ENCODE results near the gene TENM3. TPM values are rescaled to one million over a fixed set of nuclear protein-coding genes. Genes with fewer than 3 reads are reported as not detected.
A peak's percentile ranks its signal among the peaks of the same experiment; 100 is the strongest.

TENM3 gene
- total RNA-seq, 1 experiment from 2014 or later = 71.0 TPM

DNA sequence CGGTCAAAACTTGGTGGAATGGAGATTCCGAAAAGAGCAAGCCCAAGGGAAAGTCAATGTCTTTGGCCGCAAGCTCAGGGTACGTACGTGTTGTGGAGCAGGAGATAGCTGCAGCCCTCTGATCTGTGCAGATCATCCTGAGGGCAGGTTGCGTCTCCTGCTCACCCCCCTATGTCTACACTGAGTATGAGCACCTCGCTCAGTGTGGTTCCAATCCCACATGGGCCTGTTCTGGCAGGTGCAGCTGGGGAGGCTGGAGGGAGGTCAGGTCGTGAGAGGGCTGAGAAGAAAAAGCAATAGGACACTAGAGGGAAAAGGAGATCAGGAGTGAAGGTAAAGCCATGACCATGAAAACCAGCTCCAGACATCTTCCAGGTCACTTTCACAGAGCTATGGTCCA is 531.9 kb downstream of the TENM3 start (continued):
- TF ChIP-seq, protein P1, sequence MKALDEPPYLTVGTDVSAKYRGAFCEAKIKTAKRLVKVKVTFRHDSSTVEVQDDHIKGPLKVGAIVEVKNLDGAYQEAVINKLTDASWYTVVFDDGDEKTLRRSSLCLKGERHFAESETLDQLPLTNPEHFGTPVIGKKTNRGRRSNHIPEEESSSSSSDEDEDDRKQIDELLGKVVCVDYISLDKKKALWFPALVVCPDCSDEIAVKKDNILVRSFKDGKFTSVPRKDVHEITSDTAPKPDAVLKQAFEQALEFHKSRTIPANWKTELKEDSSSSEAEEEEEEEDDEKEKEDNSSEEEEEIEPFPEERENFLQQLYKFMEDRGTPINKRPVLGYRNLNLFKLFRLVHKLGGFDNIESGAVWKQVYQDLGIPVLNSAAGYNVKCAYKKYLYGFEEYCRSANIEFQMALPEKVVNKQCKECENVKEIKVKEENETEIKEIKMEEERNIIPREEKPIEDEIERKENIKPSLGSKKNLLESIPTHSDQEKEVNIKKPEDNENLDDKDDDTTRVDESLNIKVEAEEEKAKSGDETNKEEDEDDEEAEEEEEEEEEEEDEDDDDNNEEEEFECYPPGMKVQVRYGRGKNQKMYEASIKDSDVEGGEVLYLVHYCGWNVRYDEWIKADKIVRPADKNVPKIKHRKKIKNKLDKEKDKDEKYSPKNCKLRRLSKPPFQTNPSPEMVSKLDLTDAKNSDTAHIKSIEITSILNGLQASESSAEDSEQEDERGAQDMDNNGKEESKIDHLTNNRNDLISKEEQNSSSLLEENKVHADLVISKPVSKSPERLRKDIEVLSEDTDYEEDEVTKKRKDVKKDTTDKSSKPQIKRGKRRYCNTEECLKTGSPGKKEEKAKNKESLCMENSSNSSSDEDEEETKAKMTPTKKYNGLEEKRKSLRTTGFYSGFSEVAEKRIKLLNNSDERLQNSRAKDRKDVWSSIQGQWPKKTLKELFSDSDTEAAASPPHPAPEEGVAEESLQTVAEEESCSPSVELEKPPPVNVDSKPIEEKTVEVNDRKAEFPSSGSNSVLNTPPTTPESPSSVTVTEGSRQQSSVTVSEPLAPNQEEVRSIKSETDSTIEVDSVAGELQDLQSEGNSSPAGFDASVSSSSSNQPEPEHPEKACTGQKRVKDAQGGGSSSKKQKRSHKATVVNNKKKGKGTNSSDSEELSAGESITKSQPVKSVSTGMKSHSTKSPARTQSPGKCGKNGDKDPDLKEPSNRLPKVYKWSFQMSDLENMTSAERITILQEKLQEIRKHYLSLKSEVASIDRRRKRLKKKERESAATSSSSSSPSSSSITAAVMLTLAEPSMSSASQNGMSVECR (CRISPR knock-in tag; IDR thresholded peaks at IDR 0.05; ENCODE audit: borderline replicate concordance) = no peak
- TF ChIP-seq SOX15 (CRISPR knock-in tag; IDR thresholded peaks at IDR 0.05) = no peak
- TF ChIP-seq, protein P2, sequence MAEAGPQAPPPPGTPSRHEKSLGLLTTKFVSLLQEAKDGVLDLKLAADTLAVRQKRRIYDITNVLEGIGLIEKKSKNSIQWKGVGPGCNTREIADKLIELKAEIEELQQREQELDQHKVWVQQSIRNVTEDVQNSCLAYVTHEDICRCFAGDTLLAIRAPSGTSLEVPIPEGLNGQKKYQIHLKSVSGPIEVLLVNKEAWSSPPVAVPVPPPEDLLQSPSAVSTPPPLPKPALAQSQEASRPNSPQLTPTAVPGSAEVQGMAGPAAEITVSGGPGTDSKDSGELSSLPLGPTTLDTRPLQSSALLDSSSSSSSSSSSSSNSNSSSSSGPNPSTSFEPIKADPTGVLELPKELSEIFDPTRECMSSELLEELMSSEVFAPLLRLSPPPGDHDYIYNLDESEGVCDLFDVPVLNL (CRISPR knock-in tag; IDR thresholded peaks at IDR 0.05; ENCODE audit: borderline replicate concordance, low read depth) = no peak
- TF ChIP-seq, protein P3, sequence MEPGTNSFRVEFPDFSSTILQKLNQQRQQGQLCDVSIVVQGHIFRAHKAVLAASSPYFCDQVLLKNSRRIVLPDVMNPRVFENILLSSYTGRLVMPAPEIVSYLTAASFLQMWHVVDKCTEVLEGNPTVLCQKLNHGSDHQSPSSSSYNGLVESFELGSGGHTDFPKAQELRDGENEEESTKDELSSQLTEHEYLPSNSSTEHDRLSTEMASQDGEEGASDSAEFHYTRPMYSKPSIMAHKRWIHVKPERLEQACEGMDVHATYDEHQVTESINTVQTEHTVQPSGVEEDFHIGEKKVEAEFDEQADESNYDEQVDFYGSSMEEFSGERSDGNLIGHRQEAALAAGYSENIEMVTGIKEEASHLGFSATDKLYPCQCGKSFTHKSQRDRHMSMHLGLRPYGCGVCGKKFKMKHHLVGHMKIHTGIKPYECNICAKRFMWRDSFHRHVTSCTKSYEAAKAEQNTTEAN (CRISPR knock-in tag; IDR thresholded peaks at IDR 0.05) = no peak
- no peak for TF ChIP-seq KAT7 (CRISPR knock-in tag; IDR thresholded peaks at IDR 0.05; ENCODE audit: borderline replicate concordance)
- no peak for TF ChIP-seq ZNF121 (CRISPR knock-in tag; IDR thresholded peaks at IDR 0.05)
- TF ChIP-seq, protein P4, sequence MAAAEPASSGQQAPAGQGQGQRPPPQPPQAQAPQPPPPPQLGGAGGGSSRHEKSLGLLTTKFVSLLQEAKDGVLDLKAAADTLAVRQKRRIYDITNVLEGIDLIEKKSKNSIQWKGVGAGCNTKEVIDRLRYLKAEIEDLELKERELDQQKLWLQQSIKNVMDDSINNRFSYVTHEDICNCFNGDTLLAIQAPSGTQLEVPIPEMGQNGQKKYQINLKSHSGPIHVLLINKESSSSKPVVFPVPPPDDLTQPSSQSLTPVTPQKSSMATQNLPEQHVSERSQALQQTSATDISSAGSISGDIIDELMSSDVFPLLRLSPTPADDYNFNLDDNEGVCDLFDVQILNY (CRISPR knock-in tag; IDR thresholded peaks at IDR 0.05) = no peak
- no peak for TF ChIP-seq RELA (CRISPR knock-in tag; IDR thresholded peaks at IDR 0.05; ENCODE audit: borderline replicate concordance)
- TF ChIP-seq, protein P5, sequence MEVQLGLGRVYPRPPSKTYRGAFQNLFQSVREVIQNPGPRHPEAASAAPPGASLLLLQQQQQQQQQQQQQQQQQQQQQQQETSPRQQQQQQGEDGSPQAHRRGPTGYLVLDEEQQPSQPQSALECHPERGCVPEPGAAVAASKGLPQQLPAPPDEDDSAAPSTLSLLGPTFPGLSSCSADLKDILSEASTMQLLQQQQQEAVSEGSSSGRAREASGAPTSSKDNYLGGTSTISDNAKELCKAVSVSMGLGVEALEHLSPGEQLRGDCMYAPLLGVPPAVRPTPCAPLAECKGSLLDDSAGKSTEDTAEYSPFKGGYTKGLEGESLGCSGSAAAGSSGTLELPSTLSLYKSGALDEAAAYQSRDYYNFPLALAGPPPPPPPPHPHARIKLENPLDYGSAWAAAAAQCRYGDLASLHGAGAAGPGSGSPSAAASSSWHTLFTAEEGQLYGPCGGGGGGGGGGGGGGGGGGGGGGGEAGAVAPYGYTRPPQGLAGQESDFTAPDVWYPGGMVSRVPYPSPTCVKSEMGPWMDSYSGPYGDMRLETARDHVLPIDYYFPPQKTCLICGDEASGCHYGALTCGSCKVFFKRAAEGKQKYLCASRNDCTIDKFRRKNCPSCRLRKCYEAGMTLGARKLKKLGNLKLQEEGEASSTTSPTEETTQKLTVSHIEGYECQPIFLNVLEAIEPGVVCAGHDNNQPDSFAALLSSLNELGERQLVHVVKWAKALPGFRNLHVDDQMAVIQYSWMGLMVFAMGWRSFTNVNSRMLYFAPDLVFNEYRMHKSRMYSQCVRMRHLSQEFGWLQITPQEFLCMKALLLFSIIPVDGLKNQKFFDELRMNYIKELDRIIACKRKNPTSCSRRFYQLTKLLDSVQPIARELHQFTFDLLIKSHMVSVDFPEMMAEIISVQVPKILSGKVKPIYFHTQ (CRISPR knock-in tag; IDR thresholded peaks at IDR 0.05) = no peak

DNA sequence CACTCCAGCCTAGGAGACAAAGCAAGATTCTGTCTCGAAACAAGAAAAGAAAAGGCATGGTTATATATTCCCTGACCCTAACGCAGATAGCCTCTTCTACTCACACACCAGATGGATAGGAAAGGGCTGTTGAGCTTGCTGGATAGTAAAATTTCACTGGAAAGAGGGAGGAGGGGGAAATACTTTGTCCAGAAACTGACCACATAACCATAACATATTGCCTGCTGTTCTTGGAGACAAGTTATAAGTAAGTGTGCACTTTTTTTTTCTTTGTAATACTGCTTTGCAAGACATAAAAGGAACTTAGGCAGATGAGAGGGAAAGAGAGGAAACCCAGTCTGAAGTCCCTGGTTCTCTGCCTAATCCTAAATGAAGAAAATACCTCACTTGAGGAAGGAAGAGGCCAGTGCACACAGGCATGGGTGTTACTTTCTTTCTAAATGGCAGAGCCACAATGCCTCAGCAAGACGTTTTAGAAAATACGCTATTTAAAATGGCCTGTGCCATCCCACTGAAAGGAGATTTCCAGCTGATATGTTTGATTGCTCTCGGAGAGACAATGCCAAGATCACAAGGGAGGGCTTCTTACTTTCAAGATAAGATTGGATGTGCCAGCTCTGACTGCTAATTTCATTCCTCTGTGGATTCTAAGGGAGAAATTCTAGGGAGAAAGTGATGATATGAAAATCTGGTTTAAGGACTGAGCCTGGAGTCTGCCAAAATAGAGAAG is 533.3 kb downstream of the TENM3 start:
- H3K9me3 Mint-ChIP-seq = peaks cover 8% of the 10 kb centered on the region
- CTCF ChIA-PET = no interaction called here
- no peak for DNase-seq (ENCODE audit: low spot score)
- H3K4me3 Mint-ChIP-seq = no peak overlapping the region
- no peaks in the 10 kb centered on the region for H3K4me1 Mint-ChIP-seq
- H3K27ac Mint-ChIP-seq = no peak overlapping the region
- 0 out of 2 replicates have a peak, but pooled peaks have one; percentile 18 for ATAC-seq
- H3K36me3 Mint-ChIP-seq = peaks cover 37% of the 10 kb centered on the region
- no peaks in the 10 kb centered on the region for H3K27me3 Mint-ChIP-seq (ENCODE audit: low read depth)
- POLR2A ChIA-PET = no interaction called here
- TF ChIP-seq ELF4 (CRISPR knock-in tag; IDR thresholded peaks at IDR 0.05; ENCODE audit: low read depth) = no peak
- no peak for TF ChIP-seq CBFB (CRISPR knock-in tag; IDR thresholded peaks at IDR 0.05; ENCODE audit: low read depth)
- no peak for TF ChIP-seq TEAD1 (CRISPR knock-in tag; IDR thresholded peaks at IDR 0.05)
- TF ChIP-seq, protein P4 (CRISPR knock-in tag; IDR thresholded peaks at IDR 0.05) = no peak
- TF ChIP-seq, protein P2 (CRISPR knock-in tag; IDR thresholded peaks at IDR 0.05; ENCODE audit: borderline replicate concordance, low read depth) = no peak
- no peak for TF ChIP-seq ZNF671 (CRISPR knock-in tag; IDR thresholded peaks at IDR 0.05)
- TF ChIP-seq, protein P6, sequence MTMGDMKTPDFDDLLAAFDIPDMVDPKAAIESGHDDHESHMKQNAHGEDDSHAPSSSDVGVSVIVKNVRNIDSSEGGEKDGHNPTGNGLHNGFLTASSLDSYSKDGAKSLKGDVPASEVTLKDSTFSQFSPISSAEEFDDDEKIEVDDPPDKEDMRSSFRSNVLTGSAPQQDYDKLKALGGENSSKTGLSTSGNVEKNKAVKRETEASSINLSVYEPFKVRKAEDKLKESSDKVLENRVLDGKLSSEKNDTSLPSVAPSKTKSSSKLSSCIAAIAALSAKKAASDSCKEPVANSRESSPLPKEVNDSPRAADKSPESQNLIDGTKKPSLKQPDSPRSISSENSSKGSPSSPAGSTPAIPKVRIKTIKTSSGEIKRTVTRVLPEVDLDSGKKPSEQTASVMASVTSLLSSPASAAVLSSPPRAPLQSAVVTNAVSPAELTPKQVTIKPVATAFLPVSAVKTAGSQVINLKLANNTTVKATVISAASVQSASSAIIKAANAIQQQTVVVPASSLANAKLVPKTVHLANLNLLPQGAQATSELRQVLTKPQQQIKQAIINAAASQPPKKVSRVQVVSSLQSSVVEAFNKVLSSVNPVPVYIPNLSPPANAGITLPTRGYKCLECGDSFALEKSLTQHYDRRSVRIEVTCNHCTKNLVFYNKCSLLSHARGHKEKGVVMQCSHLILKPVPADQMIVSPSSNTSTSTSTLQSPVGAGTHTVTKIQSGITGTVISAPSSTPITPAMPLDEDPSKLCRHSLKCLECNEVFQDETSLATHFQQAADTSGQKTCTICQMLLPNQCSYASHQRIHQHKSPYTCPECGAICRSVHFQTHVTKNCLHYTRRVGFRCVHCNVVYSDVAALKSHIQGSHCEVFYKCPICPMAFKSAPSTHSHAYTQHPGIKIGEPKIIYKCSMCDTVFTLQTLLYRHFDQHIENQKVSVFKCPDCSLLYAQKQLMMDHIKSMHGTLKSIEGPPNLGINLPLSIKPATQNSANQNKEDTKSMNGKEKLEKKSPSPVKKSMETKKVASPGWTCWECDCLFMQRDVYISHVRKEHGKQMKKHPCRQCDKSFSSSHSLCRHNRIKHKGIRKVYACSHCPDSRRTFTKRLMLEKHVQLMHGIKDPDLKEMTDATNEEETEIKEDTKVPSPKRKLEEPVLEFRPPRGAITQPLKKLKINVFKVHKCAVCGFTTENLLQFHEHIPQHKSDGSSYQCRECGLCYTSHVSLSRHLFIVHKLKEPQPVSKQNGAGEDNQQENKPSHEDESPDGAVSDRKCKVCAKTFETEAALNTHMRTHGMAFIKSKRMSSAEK (CRISPR knock-in tag; IDR thresholded peaks at IDR 0.05; ENCODE audit: borderline replicate concordance) = no peak
- no peak for TF ChIP-seq JUN (CRISPR knock-in tag; IDR thresholded peaks at IDR 0.05)
- no peak for TF ChIP-seq ZNF219 (CRISPR knock-in tag; IDR thresholded peaks at IDR 0.05; ENCODE audit: borderline replicate concordance)
- no peak for TF ChIP-seq TEAD4 (CRISPR knock-in tag; IDR thresholded peaks at IDR 0.05)
